ENCODE measurements around the gene PRKAG3.
A peak's percentile ranks its signal among the peaks of the same experiment; 100 is the strongest.
"Not testable (repeated sequence)": the region's sequence is repeated elsewhere in the genome, so short reads cannot be mapped to it uniquely, and the experiment has no call there.

The PRKAG3 gene

GRCh38 chr2:218861645-218862318 lies 30.2 kb upstream of the PRKAG3 start:
- no peak for DNase-seq (ENCODE audit: low spot score)

- DNase-seq (ENCODE audit: low spot score): peak; percentile 79
Observed at GRCh38 chr2:218860950-218861381, 29.4 kb upstream of the PRKAG3 start.

GRCh38 chr2:218859988-218860831 lies 28.6 kb upstream of the PRKAG3 start:
- no peak for DNase-seq (ENCODE audit: low spot score)

- DNase-seq (ENCODE audit: low spot score): no peak
Observed at GRCh38 chr2:218859556-218859987, 28.0 kb upstream of the PRKAG3 start, which contains the start of gene WNT6. Gene WNT6, plus strand, starts transcription at chr2:218859805. Its CDS starts 233 bp downstream, at chr2:218860038.

GRCh38 chr2:218858671-218859555 lies 27.3 kb upstream of the PRKAG3 start:
- no peak for DNase-seq (ENCODE audit: low spot score)

DNA sequence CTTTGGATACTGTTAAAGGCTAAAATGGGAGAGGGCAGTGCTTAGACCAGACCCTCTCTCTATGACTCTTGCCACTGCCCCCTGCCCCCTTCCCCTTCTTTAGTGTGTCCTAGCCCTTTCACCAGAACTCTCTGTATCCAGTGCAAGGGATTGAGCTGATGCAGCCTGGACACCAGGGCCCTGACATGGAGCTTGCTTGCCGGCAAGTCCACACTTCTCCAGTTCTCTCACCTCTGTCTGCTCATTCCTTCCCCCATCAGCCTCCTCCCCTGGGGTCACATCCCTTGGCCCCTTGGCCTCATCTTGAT lies 26.5 kb upstream of the PRKAG3 start:
- DNase-seq (ENCODE audit: low spot score): no peak

- DNase-seq (ENCODE audit: low spot score): no peak
Observed at GRCh38 chr2:218857371-218858137, 26.0 kb upstream of the PRKAG3 start.

DNA sequence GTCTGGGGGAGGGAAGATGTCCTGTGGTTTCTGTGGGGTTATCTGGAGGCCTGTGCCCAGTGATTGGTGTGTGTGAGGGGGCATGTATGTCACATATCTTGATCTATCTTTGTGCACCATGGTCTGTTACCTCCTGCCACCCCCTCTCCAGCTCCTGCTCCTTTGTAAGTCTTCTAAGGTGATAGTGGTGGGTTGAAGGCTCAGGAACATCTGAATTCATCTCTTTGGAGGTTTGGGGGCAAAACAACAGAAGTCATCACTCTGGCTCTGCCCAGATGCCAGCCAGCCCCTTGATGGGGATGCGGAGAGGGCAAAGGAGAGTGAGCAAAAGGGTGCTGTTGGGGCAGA lies 25.3 kb upstream of the PRKAG3 start:
- no peak for DNase-seq (ENCODE audit: low spot score)

DNA sequence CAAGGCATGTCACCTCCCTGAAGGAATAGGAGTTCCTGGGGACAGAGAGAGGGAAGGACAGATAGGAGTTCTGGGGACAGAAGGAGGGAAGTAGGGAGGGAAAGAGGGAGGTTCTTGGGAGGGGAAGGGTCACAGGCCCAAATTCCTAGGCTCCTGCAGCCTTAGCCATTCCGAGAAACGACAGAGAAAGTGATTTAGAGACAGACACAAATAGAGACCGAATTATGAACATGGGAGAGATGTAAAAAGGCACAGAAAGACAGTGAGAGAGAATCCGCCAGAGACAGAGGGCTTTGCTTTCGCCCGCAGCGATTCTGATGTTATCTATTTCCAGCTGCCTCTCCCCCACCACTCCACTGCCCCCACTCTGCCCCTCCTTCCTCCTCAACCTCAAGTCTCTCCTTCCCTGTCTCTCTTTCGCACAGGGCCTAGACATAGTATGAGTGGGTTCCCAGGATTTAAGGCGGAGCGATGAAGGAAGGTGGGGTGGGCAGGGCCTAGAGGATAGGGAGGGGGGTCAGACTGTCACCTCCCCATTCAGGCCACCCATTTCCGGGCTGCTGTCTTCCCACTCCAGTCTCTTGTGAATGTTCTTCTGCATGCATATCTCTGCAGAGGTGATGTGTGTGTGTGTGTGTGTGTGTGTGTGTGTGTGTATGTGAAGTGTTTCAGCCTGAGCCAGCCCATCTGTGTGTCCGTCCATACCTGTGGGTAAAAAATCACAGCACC lies 24.7 kb upstream of the PRKAG3 start:
- no peak for DNase-seq (ENCODE audit: low spot score)

- DNase-seq (ENCODE audit: low spot score): no peak
Observed at GRCh38 chr2:218855305-218856166, 23.9 kb upstream of the PRKAG3 start.

DNA sequence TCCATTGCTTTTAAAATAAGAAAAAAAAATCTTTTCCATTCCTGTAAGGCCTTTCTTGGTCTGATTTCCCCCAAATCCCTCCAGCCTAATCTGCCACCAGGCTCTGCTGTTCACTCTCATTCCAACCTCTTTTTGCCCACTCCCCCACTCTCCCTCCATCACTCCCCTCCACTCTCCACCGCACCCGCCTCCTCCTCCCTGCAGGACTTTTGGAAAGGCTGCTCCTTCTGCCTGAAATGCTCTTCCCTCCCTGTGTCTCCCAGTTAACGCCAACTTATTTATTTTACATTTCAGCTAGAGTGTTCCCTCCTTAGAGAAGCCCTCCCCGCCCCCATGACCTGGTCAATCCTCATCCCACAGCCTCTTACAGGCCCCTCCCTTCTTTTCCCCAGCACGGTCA lies 23.3 kb upstream of the PRKAG3 start:
- no peak for DNase-seq (ENCODE audit: low spot score)

DNA sequence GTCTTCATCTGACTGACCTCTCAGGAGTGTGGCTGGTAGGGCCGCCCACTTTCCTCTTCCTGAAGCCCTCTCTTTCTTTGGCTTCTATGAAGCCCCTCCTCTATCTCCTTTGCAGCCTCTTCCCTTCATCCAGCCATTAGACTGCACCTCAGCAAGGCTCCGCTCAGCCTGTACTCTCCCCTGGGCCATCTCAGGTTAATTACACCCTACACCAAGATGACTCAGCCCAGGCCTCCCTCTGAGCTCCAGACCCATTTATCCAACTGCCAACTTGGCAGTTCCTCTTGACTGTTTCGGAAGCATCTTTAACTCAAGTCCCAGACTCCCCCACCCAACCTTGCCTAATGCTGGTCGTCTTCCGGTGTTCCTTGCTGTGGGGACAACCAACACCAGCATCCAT lies 22.2 kb upstream of the PRKAG3 start:
- no peak for DNase-seq (ENCODE audit: low spot score)

GRCh38 chr2:218852911-218853667 lies 21.5 kb upstream of the PRKAG3 start:
- DNase-seq (ENCODE audit: low spot score): peak; percentile 79

GRCh38 chr2:218851286-218851685 lies 19.7 kb upstream of the PRKAG3 start:
- DNase-seq (ENCODE audit: low spot score): no peak

DNA sequence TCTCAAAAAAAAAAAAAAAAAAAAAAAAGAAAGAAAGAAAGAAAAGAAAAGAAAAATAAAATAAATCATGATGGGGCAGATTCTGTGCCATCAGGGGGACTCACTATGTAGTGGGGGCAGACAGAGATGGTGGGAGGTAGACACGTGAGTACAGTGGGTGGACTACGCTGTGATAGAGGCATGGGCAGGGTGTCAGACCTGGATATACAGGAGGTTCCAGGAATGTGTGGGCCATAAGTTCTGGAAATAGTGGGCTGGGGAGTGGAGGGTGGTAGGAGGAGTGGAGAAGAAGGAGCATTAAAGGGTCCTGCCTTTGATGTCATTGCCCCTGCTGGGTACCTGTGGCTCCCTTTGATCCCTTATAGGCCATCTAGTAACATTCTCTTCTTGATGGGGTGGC lies 19.2 kb upstream of the PRKAG3 start:
- no peak for DNase-seq (ENCODE audit: low spot score)

DNA sequence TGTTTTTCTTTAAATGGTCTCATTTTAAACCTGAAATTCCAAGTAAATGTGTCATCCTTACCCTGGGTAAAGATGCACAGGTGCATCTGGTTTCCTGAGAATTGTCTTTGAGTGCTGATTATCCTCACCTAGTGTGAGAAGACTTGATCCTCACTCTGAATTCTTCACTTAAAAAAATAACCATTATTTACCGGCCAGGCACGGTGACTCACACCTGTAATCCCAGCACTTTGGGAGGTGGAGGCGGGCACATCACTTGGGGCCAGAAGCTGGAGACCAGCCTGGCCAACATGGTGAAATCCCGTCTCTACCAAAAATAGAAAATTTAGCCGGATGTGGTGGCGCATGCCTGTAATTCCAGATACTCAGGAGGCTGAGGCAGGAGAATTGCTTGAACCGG lies 18.1 kb upstream of the PRKAG3 start:
- no peak for DNase-seq (ENCODE audit: low spot score)

GRCh38 chr2:218846963-218847362 lies 15.4 kb upstream of the PRKAG3 start:
- DNase-seq (ENCODE audit: low spot score): not testable (repeated sequence)

DNA sequence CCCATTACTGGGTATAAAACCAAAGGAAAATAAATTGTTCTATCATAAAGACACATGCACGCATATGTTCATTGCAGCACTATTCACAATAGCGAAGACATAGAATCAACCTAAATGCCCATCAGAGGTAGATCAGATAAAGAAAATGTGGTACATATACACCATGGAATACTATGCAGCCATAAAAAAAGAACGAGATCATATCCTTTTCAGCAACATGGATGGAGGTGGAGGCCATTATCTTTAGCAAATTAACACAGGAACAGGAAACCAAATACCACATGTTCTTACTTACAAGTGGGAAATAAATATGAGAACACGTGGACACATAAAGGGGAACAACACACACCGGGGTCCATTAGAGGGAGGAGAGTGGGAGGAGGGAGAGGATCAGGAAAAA lies 12.7 kb upstream of the PRKAG3 start:
- DNase-seq (ENCODE audit: low spot score): not testable (repeated sequence)

DNA sequence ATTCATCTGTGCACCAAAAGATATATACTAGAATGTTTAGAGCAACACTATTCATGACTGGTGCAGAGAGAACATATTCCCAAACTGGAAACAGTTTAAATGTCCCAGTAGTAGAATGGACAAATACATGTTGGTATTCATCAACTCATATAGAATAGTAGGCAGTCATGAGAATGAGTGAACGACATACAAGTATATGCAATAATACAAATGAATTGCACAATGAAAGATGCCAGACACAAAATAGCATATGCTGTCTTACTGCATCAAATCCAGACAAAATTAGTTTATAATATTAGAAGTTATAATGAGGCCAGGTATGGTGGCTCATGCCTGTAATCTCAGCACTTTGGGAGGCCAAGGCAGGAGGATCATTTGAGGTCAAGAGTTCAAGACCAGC lies 8.3 kb upstream of the PRKAG3 start:
- no peak for DNase-seq (ENCODE audit: low spot score)

Data from HuH-7 (cell line).